Measurements from ENCODE around the gene ESPN. TPM values are rescaled to one million over a fixed set of nuclear protein-coding genes. Genes with fewer than 3 reads are reported as not detected.

Gene ESPN
- total and polyA plus RNA-seq, 2 of the 8 experiments (the other 6 are each of a cell fraction or from before 2014, with no cell fraction given): 5.2 to 16.3 TPM

DNA sequence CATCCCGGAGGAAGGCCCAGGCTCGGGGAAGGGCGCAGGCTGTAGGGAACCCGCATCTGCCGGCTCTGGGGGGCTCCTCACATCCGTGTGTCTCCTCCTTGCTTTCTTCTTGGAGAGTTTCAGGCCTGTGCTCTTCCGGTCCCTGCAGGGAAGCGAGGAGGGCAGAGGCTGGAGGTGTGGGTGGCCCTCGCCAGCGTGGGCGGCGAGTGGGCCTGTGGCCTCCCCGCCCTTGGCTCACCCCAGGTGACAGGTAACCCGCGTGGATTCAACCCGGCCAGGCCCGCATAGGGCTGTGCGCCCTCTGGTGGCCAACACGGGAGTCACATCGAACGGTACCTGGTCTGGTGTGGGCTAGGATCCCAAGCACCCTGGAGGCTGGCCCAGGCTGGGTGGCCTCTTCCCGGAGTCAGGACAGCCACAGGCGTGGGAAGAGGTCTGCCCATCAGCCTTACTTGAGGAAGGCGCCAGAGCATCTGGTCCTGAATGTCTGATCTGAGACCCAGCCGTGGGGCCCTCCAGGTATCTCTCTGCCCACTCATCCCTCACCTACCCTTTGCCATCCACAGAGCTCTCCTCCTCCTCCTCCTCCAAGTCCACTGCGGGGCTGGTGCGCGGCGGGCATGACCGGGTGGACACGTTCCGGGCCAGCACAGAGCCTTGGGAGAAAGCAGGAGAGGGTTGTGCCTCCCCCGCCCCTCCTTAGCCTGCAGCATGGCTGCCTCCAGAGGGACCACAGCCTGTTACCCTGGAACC lies 51.0 kb downstream of the ESPN start (continued):
- TF ChIP-seq TCF12 (IDR thresholded peaks at IDR 0.05; ENCODE audit: low read depth, low read length) (no peak), RAD21 (IDR thresholded peaks at IDR 0.05 in 1 of 2, conservative IDR thresholded peaks at IDR 0.05 in 1 of 2; ENCODE audit: low read depth in 2 of 2, low read length in 2 of 2) (peak; percentile 30 to 54; a peak in 3 of 4 replicates), SIX5 (IDR thresholded peaks at IDR 0.05; ENCODE audit: low read depth, low read length) (no peak), GABPA (IDR thresholded peaks at IDR 0.05; ENCODE audit: borderline replicate concordance, insufficient read depth, low read length) (peak; percentile 63; the same call in 1 of the 2 replicates), RBBP5 (IDR thresholded peaks at IDR 0.05; ENCODE audit: borderline replicate concordance, low read depth, low read length) (0 out of 2 replicates have a peak, but pooled peaks have one; percentile 15)
- TF ChIP-seq, protein P1, sequence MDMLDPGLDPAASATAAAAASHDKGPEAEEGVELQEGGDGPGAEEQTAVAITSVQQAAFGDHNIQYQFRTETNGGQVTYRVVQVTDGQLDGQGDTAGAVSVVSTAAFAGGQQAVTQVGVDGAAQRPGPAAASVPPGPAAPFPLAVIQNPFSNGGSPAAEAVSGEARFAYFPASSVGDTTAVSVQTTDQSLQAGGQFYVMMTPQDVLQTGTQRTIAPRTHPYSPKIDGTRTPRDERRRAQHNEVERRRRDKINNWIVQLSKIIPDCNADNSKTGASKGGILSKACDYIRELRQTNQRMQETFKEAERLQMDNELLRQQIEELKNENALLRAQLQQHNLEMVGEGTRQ (IDR thresholded peaks at IDR 0.05; ENCODE audit: low read length): no peak

All from H1 (cell line).